Measurements from ENCODE around the gene SLC43A2.
A peak's percentile ranks its signal among the peaks of the same experiment; 100 is the strongest.
"Not testable (repeated sequence)": the region's sequence is repeated elsewhere in the genome, so short reads cannot be mapped to it uniquely, and the experiment has no call there.

Gene SLC43A2

DNA sequence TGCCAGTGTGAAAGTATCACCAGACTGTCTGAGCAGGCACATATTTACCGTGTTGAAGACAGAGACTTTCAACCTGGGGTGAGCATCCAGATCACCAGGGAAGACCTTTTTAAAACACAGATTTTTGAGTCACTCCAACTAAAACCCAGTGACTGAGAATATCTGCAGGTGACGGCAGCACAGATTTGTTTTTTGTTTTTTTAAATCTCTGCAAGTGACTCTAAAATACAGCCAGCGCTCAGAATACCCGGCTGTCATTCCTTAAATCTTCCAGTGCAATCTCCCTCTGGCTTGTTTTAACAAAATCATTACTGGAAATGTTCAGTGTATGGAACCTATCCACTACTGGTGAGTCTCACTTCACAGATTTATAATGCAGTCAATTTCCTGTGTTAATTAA is 92.9 kb downstream of the SLC43A2 start:
- DNase-seq (ENCODE audit: low read depth): no peak

DNA sequence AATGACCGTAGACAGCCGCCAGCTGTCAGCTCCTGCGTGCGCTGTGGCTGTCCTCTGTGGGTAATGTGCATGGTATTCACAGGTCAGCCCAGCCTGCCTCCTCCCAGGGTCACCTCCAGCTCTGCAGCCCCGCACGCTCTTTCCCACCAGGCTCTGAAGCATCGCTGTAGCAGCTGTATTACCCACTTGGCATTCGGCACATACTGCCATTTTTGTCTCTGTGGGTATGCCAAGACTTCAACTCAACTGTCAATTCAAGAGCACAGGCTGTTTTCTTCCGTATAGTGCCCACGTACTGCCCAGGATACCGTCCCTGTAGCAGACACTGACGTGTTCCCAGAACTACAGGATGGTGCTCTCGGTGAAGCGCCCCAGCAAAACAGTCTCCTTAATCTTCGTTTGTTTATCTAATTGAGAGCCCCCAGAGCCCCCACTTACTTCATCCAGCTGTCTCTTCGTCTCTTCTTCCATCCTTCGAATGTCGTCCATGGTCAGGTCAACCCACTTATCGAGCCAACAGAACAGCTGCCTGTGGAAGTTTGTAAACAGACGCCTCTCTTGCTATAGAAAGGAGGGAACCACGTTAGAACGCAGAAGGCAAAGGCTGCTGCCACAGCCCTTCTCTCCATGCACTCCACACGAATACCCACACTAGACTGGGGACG is 94.8 kb downstream of the SLC43A2 start:
- no peak for DNase-seq (ENCODE audit: low read depth)

DNA sequence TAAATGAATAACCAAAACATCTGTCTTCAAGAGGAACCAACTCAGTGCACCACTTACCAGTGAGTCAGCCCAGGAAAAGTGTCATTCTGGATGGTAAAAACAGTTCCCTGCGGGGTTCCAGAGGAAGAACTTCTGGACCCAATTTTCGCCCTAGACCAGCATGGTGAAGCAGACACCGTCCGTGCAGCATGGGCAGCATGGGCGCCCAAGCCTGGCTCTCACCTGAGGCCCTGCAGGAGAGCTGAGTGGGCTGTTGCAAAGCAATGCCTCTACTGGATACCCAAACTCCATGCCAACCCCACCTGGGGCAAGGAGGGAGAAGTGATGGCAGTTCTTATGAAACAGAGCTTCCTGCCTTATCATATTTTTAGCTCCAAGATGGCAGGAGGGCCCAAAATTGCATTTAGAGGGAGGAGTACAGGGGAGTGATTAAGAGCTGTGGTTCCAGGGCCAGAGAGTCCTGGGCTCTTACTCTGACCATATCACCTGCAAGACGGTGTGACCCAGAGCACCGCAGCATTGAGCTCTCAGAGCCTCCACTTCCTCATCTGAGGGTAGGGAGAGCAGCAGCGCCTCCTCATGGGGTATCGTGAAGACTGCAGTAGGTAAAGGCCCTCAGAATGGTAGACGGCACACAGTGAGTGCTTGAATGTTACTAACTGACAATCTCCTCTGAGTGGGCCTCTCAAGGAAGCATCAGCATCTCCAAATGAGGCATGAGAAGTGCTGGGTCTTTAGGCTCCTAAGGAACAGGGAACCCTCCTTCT is 95.6 kb downstream of the SLC43A2 start:
- DNase-seq (ENCODE audit: low read depth): peak; percentile 40

DNA sequence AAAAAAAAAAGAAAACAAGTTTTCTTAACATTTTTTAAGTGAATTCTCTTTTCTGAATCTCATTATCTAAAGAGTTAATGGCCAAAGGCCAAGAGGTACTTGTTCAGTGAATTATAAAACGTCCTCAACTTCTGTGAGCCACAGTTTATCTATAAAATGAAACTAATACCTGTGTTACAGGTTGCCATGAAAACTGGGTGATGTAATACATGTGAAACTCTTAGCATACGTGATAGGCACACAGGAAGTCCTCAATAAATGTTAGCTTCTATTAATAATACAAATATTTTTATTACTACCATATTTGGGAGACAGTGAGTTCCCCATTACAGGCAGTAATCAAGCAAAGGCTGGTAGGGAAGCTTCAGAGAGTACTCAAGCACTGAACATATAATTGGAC is 98.8 kb downstream of the SLC43A2 start:
- no peak for DNase-seq (ENCODE audit: low read depth)

DNA sequence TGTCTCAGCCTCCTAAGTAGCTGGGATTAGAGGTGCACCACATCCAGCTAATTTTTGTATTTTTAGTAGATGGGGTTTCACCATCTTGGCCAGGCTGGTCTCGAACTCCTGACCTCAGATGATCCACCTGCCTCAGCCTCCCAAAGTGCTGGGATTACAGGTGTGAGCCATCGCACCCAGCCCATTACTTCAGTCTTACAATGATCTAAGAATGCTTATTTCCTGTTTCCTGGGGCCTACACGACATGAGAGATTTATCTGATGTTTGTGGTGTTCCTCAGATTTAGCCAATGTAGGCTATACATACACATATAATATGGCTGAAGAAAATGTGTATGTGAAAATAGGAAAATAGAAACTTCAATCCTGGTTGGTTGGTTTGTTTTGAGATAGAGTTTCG is 101.8 kb downstream of the SLC43A2 start:
- DNase-seq (ENCODE audit: low read depth): not testable (repeated sequence)

DNA sequence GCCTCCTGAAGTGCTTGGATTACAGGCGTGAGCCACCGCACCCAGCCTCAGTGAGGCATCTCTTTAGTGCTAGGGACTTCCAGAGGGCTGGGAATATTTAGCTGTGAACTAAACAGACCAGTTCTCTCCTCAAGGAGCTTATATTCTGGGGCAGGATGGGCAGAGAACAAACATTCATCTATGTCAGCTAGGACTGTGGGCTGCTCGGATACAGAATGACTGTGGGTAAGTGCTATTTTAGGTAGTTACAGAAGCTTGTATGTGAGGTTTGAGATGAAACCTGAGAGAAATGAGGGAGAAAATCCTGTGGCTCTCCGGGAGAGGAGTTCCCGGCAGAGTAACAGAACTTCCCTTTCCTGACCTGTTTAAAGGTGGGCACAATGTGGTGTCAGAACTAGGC is 106.0 kb downstream of the SLC43A2 start:
- DNase-seq (ENCODE audit: low read depth): no peak

DNA sequence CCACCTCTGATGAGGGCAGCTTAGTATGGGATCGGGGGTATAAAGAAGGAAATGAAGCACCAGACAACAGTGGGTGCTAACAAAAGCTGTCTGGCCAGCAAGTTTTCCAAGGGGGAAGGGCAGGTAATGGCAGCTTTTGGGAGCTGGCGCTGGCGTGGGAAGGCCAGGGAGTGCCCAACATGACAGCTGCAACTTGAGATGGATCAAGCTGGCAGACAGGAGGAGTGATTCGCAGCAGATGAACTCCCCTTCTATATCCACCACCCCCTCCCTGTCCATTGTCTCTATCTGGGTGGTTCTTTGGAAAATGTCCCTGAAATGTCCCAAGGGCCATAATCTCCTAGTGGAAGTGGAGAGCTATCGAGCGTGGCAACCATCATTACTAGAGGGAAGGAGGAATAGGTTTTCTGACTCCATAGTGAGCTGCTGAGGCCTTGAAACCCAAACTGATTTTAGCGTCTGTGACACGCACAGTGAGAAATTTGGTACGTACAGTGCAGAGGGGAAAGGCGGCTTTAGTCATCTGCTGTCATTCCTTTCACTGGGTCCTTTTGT is 107.5 kb downstream of the SLC43A2 start:
- no peak for DNase-seq (ENCODE audit: low read depth)

DNA sequence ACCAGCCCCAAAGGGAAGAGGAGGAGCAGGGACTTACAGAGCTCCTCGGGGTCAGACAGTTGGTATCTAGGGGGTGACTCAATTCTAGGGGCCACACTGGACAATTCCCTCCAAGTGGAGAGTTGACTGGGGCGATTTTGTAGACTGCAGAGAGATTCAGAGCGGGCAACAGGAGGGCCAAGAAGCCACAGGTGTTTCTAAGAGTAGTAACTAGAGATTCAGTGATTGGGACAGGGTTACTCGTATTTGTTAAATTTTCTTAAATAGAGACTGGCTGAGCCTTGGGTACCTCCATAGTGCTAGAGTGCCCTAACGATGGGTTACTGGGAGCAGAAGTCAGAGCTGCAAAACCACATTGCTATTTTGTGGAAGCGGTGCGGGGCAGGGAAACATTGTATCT is 109.0 kb downstream of the SLC43A2 start:
- no peak for DNase-seq (ENCODE audit: low read depth)

Data from ELR (cell line).